HG02763 (cell line): ENCODE measurements around the gene AICDA.
"Not testable (repeated sequence)": the region's sequence is repeated elsewhere in the genome, so short reads cannot be mapped to it uniquely, and the experiment has no call there.

Experiments used
- ATAC-seq: cut with Tn5 transposase; IDR thresholded peaks from one replicate; pipeline ENCODE4 v1.9.1; 2021; ENCODE audit warnings: mild to moderate bottlenecking, moderate library complexity; ENCODE audit not compliant: unreplicated experiment

The AICDA gene

DNA sequence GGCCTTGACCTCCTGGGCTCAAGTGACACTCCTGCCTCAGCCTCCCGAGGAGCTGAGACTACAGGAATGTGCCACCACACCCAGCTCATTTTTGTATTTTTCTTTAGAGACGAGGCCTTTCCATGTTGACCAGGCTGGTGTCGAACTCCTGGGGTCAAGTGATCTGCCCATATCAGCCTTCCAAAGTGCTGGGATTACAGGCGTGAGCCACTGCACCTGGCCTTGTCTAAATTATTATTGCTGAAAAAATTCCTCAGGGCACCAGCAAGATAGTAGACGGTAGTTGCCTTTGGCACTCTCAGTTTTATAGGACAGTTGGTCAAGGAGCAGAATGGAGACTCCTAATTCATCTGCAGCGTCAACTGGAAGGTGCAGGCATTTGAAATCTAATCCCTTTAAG, 2.5 kb upstream of the AICDA start:
- no peak for ATAC-seq

DNA sequence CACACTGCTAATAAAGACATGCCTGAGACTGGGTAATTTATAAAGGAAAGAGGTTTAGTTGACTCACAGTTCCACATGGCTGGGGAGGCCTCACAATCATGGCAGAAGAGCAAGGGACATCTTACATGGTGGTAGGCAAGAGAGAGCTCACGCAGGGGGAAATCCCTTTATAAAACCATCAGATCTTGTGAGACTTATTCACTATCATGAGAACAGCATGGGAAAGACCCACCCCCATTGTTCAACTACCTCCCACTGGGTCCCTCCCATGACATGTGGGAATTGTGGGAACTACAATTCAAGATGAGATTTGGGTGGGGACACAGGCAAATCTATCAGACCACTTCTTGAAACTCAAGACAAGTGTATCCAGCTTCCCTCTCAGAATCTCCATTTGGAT, 1.2 kb upstream of the AICDA start:
- ATAC-seq, result not testable (repeated sequence)

DNA sequence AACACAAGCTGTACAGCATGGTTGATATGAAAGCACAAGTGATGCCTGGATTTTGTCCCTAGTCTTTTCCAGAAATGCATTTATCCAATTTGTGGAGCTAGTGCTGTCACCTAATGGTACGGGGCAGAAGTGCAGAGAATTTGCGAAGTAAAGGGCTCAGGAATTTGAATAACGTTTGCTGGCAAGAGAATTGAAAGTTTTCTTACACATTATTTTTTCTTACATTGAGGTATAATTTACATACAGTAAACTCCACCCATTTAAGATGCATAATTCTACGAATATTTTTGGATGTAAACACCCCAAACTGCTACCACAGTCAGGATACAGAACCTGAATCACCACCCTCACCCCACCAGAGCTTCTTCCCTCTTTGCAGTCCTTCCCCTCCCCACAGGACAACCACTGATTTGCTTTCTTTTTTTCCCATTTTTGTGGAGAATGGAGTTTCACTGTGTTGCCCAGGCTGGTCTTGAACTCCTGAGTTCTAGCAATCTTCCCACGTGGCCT, 3.5 kb downstream of the AICDA start:
- ATAC-seq, result no peak

DNA sequence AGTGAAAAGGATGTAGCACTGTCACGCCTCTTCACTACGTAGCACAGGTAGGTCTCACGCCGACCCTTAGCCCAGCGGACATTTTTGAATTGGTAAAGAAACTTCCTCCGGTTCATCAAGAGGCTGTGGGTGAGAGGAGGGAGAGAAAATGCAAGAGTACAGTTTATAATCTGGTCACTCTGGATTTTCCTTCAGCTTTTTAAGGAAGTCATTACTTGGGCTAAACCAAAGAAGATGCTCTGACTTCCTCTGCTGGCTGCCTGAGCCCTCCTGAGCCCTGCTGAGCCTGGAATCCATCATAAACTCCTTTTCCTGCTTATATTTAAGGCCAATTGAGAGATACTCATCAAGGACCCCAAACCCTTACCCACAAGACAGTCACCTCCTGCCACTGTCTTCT, 5.8 kb downstream of the AICDA start:
- no peak for ATAC-seq

DNA sequence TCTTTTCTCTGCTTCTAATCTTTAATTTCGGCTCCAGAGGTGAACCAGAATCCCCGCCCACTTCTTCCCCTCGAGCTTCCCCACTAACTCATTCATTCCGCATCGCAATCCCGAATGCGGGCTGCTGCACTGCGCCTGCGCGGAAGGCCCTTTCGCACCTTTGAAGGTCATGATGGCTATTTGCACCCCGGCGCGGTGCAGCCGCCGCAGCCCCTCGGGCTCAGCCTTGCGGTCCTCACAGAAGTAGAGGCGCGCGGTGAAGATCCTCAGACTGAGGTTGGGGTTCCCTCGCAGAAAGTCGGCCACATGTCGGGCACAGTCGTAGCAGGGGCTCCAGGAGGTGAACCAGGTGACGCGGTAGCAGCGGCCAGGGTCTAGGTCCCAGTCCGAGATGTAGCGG, 7.6 kb downstream of the AICDA start:
- no peak for ATAC-seq

DNA sequence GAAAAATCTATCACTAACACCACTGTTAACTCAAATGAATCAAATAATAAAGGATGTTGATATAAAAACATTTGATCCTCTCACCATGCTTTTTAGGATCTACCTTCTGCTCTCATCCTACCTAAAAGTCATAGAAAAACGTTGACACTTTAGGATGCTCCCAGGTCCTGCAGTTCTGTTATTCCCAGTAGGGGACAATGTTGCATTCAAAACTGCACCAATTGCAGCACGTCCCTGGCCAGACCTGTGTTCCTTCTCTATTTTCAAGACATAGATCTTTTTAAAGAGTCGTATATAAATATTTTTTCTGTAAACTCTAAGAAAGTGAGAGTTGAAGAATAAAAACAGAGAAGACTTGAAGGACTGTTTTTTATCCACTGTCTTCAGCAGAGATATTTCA, 8.8 kb downstream of the AICDA start:
- ATAC-seq, result no peak

DNA sequence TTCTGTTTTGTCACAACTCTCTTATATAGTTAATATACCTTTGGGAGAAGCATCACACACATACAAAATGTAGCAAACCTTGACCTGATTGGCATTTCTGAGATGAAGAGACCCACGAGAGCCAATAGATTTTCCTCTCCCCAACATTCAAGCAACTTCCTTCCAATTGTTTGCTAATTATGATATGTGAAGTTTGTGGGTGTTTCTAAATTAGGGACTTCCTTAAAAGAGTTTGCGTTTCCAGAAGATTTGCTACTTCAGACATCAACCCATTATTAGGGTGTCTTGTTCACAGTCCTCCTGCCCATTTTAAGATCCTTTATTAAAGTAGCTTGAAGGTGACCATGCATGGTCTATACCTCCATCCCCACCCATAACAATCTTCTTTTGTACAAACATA, 9.4 kb downstream of the AICDA start:
- ATAC-seq, result no peak

DNA sequence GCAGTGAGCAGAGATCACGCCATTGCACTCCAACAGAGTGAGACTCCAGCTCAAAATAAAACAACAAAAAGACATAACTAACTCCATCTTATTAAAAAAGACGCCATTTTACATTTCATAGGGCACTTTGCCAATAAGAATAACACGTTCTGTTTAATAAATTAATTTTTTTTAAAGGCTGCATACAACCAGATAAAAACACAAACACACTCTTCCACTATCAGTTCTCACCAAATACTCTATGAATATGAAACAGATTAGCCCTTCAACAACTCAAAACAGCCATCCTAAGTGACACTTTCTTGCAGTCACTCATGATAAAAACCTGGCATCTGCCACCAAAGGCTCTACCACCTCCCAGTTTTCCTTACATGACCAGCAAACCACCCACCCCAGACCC, 16.1 kb downstream of the AICDA start:
- no peak for ATAC-seq

DNA sequence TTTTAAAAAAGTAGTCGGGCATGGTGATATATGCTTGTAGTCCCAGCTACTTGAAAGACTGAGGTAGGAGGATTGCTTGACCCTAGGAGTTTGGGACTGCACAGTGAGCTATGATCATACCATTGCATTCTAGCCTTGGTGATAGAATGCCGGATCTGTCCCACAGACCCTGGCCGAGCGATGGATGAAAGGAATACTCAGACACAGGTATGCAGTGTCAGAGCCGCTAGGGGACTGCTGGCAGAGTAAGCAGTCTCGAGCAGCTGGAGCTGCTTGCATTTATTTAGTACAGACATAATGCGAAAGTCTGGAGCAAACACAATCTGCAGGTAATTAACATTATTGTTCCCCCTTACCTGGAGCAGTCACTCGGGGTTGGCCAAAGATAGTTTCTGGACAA, 18.6 kb downstream of the AICDA start:
- ATAC-seq, result no peak

DNA sequence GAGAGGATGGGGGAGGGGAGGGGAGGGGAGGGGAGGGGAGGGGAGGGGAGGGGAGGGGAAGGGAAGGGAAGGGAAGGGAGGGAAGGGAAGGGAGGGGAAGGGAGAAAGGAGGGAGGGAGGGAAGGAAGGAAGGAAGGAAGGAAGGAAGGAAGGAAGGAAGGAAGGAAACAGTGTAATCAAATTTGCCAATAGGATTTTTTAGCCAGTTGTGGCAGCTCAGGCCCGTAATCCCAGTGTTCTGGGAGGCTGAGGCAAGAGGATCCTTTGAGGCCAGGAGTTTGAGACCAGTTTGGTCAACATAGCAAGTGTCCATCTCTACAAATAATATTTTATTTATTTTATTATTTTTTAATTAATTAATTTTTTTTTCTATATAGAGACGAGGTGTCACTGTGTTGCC, 19.4 kb downstream of the AICDA start:
- ATAC-seq, result no peak

DNA sequence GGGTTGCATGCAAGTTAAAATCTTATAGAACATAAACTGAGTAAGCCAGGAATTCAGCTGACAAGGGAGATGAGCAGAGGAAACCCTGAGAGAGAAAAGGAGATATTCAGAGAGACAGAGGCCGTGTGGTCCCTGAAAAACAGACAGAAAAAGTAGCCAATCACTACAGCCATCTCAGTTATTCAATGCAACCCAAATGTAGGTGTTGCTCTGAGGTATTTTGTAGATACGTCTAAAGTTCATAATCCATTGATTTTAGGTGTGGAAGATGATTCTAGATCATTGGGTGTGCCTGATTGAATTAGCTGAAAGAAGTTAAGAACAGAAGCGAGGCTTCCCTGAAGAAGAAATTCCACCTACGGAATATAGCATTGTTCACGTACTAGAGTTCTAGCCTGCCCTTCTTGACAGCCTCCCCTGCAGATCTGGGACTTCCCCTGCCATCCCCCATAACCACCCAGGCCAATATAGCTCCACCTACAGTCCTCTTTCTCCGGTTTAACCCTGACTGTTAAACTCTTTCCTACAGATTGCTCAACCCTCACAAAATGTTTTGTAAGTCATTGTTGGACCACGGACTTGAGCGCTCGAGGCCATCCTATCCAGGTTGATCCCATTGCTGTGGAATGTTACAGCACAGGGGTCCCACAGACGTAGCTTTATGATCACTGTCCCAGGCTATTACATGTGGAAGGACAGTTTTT, 21.7 kb downstream of the AICDA start:
- ATAC-seq, result peak; percentile 82

DNA sequence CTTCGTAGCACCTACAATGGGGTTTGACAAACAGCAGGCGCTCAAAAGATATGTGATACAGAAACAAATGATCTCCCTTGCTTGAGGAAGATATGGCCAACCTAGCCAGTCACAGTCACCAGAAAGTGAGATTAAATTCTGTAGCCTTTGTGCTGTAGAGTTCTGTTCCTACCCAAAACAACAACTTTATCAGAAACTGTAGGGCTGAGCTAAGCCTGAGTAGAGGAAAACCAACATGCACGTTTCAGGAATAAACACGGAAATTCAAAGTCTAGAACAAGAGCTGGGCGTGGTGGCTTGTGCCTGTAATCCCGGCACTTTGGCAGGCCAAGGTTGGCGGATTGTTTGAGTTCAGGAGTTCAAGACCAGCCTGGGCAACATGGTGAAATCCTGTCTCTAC, 23.0 kb downstream of the AICDA start:
- no peak for ATAC-seq

DNA sequence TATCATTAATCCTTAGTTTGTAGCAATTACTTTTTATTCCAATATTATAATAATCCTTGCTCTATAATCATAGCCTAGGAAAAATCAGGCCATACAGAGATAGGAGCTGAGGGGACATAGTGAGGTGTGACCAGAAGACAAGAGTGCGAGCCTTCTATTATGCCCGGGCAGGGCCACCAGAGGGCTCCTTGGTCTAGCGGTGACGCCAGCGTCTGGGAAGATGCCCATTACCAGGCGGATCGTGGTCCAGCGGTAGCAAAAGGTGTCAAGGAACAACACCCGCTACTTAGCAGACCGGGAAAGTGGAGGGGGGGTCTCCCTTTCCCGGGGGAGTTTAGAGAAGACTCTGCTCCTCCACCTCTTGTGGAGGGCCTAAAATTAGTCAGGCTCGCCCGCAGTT, 28.2 kb downstream of the AICDA start:
- not testable (repeated sequence) for ATAC-seq

DNA sequence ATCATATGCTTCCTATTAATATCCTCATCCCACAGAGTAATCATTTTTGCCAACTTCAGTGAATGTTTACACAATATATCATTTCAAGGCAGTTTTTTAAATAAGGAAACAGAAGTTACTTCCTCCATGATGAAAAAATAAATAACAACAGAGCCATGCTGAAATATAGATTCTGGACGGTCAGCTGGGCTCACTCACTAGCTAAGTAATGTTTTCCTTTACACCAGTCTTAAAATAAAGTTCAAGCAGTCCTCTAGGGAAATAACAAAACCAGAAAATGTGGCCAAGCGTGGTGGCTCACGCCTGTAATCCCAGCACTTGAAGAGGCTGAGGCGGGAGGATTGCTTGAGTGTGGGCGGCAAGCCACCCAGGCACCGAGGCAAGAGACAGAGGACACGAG, 28.7 kb downstream of the AICDA start:
- ATAC-seq, result no peak

DNA sequence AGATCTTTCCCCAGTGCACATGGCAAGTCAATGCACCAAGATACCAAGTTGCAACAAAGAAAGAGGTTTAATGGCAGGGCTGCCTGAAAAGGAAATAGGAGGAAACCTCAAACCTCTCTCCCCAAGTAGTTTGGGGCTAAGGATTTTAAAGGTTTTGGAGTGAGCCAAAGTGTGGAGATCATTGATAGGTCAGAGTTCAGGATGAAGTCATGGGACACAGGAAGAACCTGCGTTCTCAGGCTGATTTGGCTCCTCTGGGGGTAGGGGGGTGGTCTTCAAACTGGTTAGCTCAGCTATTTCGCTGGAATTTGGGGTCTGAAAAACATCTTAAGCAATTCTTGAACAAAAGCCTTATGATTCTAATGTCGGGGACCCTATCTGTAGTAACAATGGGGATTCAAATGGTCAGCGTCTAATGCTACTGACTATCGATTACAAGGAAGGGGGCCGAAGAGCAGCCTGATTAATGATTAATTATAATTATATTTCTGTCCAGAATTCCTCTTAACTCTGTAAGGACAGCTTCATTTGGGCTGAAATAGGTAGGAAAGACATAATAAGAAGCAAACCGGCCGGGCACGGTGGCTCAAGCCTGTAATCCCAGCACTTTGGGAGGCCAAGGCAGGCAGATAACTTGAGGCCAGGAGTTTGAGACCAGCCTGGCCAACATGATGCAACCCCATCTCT, 31.4 kb downstream of the AICDA start:
- no peak for ATAC-seq

DNA sequence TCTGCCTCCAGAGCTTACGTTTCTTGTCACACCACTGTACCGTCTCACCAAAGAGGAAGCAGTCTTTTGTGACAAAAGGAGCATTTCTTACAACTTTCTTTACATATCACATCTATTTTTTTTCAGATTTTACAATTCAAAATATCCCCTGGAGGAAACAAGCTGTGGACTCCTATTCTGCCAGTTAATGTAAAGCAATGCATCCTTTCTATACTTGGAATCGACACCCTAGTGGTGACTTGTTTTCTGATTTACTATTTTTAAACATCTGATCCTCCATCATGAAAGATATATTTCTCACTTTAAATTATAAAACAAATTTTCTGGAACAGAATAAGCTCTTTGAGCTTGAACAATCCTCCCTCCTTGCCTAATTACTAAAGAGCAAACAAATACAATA, 34.8 kb downstream of the AICDA start:
- ATAC-seq, result no peak

DNA sequence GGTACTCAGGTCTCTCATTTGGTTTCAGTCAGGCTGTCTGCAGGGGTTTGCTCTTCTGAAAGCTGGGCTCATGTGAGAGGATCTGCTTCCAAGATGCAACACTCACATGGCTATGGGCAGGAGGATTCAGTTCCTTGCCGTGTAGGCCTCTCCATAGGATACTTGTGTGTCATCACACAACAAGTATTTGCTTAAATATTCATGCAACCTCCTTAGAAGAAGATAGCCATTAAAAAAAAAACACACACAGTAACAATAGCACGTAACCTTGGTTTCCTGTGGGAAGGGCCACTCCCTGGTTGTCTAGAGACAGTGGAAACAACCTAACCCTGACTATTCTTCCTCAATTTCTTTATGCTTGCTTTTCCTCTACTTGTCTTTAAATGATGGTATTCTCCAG, 40.2 kb downstream of the AICDA start:
- ATAC-seq, result no peak

DNA sequence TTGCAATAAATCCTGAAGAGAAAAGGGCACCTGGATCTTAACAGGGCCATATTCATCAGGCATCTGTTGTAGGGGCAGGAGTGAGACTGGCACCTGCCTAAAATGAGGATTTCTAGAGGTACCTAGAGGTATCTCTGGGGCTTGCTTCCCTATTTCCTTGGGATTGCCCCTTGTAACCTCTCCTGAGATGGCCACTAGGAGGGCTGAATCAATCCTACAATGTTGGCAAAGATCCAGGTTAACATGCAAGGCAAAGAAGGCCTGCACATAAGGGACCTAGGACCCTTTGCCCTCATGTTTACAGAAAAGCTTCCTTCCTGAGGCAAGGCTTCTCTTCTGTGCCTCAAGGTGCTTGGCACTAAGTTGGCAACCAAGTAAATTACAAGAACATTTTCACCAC, 46.1 kb downstream of the AICDA start:
- no peak for ATAC-seq

DNA sequence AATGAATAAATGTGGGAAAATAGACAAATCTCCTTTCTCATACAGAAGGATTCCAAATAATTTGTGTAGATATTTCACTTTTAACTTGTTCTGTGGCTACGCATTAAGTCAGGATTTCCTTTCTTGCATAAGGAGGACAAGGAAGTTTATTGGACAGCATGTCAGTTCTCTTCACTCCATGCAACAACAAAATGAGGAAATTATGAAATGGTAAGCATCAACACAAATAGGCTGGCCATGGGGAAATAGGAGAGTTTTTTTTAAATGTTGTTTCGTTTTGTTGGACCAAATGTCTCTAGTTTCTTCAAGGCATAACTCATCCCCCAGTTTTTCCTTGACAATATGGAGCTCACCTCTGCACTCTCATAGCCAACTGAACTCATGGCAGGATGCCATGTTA, 46.6 kb downstream of the AICDA start:
- not testable (repeated sequence) for ATAC-seq

DNA sequence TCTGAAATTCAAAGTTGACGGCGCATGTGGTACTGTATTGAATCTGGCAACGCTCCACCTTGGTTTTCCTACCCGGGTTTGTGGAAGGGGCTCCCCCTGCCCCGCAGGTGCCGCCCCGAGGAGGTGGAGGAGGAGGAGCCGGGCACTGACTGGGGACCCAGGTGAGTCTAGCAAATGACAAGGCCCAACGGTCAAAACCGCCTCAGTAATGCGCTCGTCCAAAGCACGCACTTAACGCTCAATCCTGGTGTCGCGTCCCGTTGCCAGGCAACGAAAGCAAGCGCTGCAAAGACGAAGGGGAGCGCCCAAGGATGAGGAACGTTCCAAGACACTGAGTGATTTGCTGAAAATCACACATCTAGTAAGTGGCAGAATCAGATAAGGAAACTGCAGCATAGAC, 48.0 kb downstream of the AICDA start:
- ATAC-seq, result no peak

DNA sequence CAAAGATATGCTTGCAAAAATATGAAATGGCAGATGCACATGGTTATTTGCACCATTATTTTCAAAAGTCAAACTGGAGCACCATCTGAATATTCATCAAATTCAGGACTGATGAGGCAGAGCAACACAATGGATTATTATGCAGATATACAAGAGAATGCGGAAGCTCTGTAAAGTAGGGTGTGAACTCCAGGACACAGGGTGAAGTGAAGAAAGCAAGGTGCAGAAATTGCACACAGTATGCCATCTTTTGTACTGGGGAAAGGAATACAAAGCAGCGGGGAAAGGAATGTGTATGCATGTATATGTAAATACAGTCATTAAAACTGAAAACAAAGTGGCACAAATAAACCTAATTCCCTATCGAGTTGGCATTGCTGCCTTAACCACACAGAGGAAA, 49.3 kb downstream of the AICDA start:
- ATAC-seq, result no peak

DNA sequence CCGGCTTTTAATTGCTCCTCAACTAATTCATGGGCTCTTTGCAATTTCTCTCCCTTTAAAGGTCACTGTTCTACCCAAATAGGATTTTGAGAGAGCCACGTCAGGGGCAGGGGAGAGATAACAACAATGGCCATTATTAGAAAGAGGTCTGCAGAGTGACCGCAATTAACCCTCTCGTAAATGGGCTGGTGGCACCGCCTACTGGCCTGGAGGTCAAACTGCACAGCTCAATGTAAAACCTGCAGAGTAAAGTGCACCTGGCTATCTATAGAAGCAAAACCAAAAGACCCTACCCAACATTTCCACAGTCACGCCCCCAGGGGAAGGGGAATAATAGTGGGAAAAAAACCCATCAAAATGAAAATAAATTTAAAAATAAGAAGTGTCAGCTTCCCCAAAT, 50.3 kb downstream of the AICDA start:
- ATAC-seq, result no peak

DNA sequence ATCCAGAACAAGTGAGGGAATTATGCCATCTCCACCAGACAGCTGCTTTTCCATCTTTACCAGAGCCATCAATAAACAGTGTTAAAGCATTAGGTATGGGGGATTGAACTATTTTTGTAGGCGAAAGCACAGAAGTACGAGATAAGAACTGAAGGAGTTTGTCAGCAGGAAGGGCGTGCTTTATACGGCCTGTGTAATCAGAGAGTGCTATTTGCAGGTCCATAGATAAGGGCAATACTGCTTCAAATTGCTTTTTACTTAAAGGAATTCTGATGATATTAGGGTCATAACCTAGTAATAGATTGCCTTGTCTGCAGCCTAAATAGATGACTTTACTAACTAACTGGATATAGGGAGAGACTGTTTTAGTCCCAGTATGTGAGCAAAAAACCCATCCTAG, 51.6 kb downstream of the AICDA start:
- ATAC-seq, result no peak
